Measurements from ENCODE around the gene UBE4A. TPM values are rescaled to one million over a fixed set of nuclear protein-coding genes. Genes with fewer than 3 reads are reported as not detected.

The UBE4A gene
- total and polyA plus RNA-seq, 2 donors (not counting 3 experiments of a cell fraction or from before 2014, with no cell fraction given): 13.3 to 40.2 TPM

GRCh38 chr11:118406599-118407166, 47.3 kb downstream of the UBE4A start:
- H3K4me2 ChIP-seq (ENCODE audit: insufficient read depth, low read length): no peak overlapping the region
- no peak overlapping the region for H3K9ac ChIP-seq (replicated peaks; ENCODE audit: extremely low read depth, insufficient read depth, low read length)
- no peaks in the 10 kb centered on the region for H4K20me1 ChIP-seq (replicated peaks; ENCODE audit: control insufficient read depth, extremely low read depth, insufficient read depth, low read length)
- DNase-seq (ENCODE audit: low read depth, low spot score): no peak
- TF ChIP-seq JUN (IDR thresholded peaks at IDR 0.05; ENCODE audit: borderline replicate concordance, insufficient read depth, insufficient read length, low read depth): no peak
- ChIA-PET POLR2A (no interaction called here), CTCF (interaction anchor here (1.2 to 1.8 kb wide), 4 partner anchors 10 to 24 kb away, joined by 3 to 5 read pairs (median 4); no protein-coding TSS in a partner anchor)
- H3K4me1 ChIP-seq (ENCODE audit: control insufficient read depth, extremely low read depth, insufficient read depth, low read length): peaks cover 8% of the 10 kb centered on the region
- no TSS peak for BruUV-seq (replicated peaks)
- H3K9me1 ChIP-seq (replicated peaks; ENCODE audit: control insufficient read depth, extremely low read depth, insufficient read depth, low read length): no peaks in the 10 kb centered on the region
- H3K4me3 ChIP-seq (replicated peaks in 1 of 3; ENCODE audit: insufficient read depth in 1 of 3, low read depth in 1 of 3, low read length in 3 of 3): no peak overlapping the region
- dilution Hi-C loops (cut with MboI; ENCODE audit: extremely low pct_ligation_motif_present, low sequenced_read_pairs): no loop called here
- H3K36me3 ChIP-seq (ENCODE audit: control insufficient read depth in 2 of 2, extremely low read depth in 1 of 2, insufficient read depth in 2 of 2, low read length in 2 of 2): peaks cover 3 to 6% of the 10 kb centered on the region in 2 experiments
- H3K27me3 ChIP-seq (ENCODE audit: control insufficient read depth in 2 of 2, insufficient read depth in 2 of 2, low read length in 2 of 2): no peaks in the 10 kb centered on the region
- intact Hi-C loops (cut with micrococcal nuclease): no loop called here
- H3K27ac ChIP-seq (ENCODE audit: insufficient read depth, low read depth, low read length): no peak overlapping the region
- FAIRE-seq: no peak
- H3K9me3 ChIP-seq (replicated peaks; ENCODE audit: control insufficient read depth, insufficient read depth, low read length): no peaks in the 10 kb centered on the region
- no peak overlapping the region for H2AFZ ChIP-seq (ENCODE audit: low read depth, low read length)
- peaks cover 60% of the 10 kb centered on the region for H3K79me2 ChIP-seq (ENCODE audit: control insufficient read depth, insufficient read depth, low read length)

- Histone ChIP-seq H3K9me3 (replicated peaks; ENCODE audit: control insufficient read depth, insufficient read depth, low read length) (no peaks in the 10 kb centered on the region), H3K79me2 (ENCODE audit: control insufficient read depth, insufficient read depth, low read length) (peaks cover 25% of the 10 kb centered on the region), H3K4me3 (replicated peaks in 1 of 3; ENCODE audit: insufficient read depth in 1 of 3, low read depth in 1 of 3, low read length in 3 of 3) (no peak overlapping the region), H3K9me1 (replicated peaks; ENCODE audit: control insufficient read depth, extremely low read depth, insufficient read depth, low read length) (no peaks in the 10 kb centered on the region), H2AFZ (ENCODE audit: low read depth, low read length) (no peak overlapping the region), H3K4me1 (ENCODE audit: control insufficient read depth, extremely low read depth, insufficient read depth, low read length) (peaks cover under 1% of the 10 kb centered on the region), H3K9ac (replicated peaks; ENCODE audit: extremely low read depth, insufficient read depth, low read length) (no peak overlapping the region), H4K20me1 (replicated peaks; ENCODE audit: control insufficient read depth, extremely low read depth, insufficient read depth, low read length) (no peaks in the 10 kb centered on the region), H3K27ac (ENCODE audit: insufficient read depth, low read depth, low read length) (no peak overlapping the region), H3K27me3 (ENCODE audit: control insufficient read depth in 2 of 2, insufficient read depth in 2 of 2, low read length in 2 of 2) (no peaks in the 10 kb centered on the region), H3K4me2 (ENCODE audit: insufficient read depth, low read length) (no peak overlapping the region), H3K36me3 (ENCODE audit: control insufficient read depth in 2 of 2, extremely low read depth in 1 of 2, insufficient read depth in 2 of 2, low read length in 2 of 2) (peaks cover 3 to 6% of the 10 kb centered on the region in 2 experiments)
- FAIRE-seq: no peak
- DNase-seq (ENCODE audit: low read depth, low spot score): no peak
- ChIA-PET CTCF (interaction anchor here (0.6 kb wide), 1 partner anchor 74 kb away, joined by 3 read pairs; no protein-coding TSS in a partner anchor), POLR2A (interaction anchor here (1.1 kb wide), 1 partner anchor 32 kb away, joined by 5 read pairs; no protein-coding TSS in a partner anchor)
- BruUV-seq (replicated peaks): no TSS peak
- TF ChIP-seq JUN (IDR thresholded peaks at IDR 0.05; ENCODE audit: borderline replicate concordance, insufficient read depth, insufficient read length, low read depth) (no peak), MAX (IDR thresholded peaks at IDR 0.05; ENCODE audit: insufficient read depth, insufficient read length) (no peak), MYC (IDR thresholded peaks at IDR 0.05; ENCODE audit: low read depth, low read length) (no peak), GATA2 (IDR thresholded peaks at IDR 0.05; ENCODE audit: insufficient read depth, insufficient read length, low read depth, low read length) (no peak), FOS (IDR thresholded peaks at IDR 0.05; ENCODE audit: borderline replicate concordance, insufficient read depth, low read length) (no peak), EZH2 (IDR thresholded peaks at IDR 0.05; ENCODE audit: borderline replicate concordance, low read depth, low read length, severe bottlenecking) (no peak), CTCF (IDR thresholded peaks at IDR 0.05; ENCODE audit: extremely low read depth in 1 of 2, insufficient read depth in 1 of 2, low read depth in 1 of 2, low read length in 2 of 2) (no peak), POLR2AphosphoS5 (IDR thresholded peaks at IDR 0.05; ENCODE audit: insufficient read depth, low read depth, low read length) (no peak), POLR2A (IDR thresholded peaks at IDR 0.05; ENCODE audit: low read depth, low read length) (no peak)
- intact Hi-C loops (cut with micrococcal nuclease): no loop called here
- dilution Hi-C loops (cut with MboI; ENCODE audit: extremely low pct_ligation_motif_present, low sequenced_read_pairs): no loop called here
These were observed 50.8 kb downstream of the UBE4A start for GRCh38 chr11:118410055-118410745.

All from endothelial cell of umbilical vein (primary cell).